Head of caudate nucleus (tissue), 42 donors: ENCODE measurements around the gene SRC.

Experiments used
- DNase-seq, 42 donors: peaks; one replicate each; pipeline versions ENCODE4 v3.0.0 to v3.0.0-alpha.2; 2020 to 2021; ENCODE audit warnings: mixed read lengths in 7 of 42
- intact Hi-C: fragments of 100-400 bp; cut with DNase I; formaldehyde crosslinking; loops from one replicate; pipeline ENCODE4 v1.15.0; 2022

Gene SRC

DNA sequence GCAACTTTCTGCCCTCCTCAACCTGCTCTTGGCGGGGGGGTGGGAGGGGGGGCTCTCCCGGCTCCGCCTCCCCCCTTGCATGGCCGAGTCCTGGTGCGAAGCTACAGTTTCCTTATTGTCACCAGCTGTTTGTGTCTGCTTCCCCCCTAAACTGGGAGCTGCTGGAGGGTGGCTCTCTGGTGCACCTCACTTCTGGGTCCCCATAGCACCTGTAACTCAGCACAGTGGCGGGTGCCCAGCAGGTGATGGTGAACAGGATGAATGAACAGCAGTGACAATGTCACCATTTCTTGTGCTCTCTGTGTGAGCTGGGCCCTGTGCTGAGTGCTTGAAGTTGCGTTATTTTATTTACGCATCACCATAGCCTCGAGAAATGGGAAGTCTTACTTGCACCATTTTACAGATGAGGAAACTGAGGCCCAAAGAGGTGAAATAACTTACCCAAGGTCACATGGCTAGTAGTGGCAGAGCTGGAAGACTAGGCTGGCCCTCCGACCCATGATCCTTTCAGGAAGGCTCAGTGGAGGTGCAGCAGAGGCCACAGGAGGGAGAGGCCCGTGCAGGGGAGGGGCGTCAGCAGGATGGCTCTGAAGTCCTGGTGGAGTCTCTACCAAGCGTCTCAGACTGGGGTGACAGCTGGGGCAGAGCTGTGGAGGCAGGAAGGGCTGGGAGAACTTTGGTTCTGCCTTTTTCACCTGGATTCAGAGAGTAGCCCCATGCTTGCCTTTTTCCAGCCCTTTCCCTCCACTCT is 41.8 kb downstream of the SRC start:
- DNase-seq: peak in 1 of 42 donors; percentile 7
- intact Hi-C loops: loop anchor here (10.0 kb wide), 1 partner anchor 193 kb away; no protein-coding TSS in a partner anchor

DNA sequence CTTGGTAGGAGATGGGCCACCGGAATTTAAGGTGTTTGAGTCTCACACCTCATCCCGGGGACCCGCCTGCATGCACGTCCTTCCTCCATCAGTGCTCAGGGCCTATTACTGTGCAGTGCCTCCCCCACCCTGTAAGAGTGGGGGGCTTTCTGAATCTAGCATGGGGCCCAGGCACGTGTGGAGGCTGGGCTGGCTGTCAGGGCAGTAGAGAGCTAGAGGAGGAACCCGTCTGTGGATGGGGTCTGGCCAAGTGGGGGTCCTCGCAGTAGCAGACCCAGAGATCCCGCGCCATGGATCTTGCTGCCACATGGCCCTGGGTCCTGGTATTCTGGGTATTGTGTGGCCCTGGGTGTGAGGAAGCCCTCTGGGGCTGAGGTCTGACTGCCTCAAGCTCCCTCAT is 42.9 kb downstream of the SRC start:
- DNase-seq: peak in 1 of 42 donors; percentile 3
- intact Hi-C loops: loop anchor here (10.0 kb wide), 1 partner anchor 194 kb away; no protein-coding TSS in a partner anchor

DNA sequence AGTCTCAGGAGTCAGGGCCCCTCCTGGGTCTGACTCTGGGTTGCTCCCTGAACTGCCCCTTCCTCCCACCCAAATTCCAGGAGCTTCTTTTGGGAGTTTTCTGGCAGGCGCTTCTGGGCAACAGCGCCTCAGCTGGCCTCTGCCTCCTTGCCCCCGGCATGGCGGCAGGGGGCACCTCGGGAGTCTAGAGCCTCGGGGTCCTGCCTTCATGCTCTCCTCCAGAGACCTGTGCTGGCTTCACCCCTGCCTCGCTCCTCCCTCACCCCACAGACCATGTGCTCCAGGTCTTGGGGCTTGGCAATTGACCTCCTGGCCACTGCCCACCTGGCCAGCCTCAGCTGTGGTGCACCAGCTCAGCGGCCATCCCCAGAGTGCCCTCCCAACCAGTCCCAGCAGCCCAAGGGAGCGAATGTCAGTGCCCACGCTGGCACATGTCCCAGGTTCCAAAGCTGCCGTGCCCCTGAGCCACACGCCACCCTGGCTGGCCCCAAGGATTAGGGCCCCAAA is 43.4 kb downstream of the SRC start:
- intact Hi-C loops: loop anchor here (10.0 kb wide), 1 partner anchor 194 kb away; no protein-coding TSS in a partner anchor
- DNase-seq: peak in 1 of 42 donors; percentile 2

DNA sequence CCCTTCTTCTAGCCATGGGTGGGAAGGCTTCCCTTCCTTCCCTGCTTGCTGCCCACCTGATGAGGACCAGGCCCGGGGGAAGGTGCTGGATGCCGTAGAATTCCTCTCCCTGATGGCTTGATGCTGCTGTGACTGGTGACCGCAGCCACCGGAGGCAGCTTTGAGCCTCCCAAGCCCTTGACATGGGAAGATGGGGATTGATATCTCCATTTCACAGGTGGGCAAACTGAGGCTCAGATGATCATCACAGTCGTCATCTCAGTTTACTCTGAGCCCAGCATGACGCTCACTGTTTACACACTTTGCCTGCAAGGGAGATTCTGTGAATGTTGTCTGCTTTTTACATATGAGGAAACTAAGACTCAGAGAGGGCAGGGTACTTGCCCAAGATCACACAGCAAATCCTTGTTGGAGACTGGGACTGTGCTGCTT is 43.9 kb downstream of the SRC start:
- intact Hi-C loops: loop anchor here (10.0 kb wide), 1 partner anchor 195 kb away; no protein-coding TSS in a partner anchor
- DNase-seq: peak in 1 of 42 donors; percentile 8

DNA sequence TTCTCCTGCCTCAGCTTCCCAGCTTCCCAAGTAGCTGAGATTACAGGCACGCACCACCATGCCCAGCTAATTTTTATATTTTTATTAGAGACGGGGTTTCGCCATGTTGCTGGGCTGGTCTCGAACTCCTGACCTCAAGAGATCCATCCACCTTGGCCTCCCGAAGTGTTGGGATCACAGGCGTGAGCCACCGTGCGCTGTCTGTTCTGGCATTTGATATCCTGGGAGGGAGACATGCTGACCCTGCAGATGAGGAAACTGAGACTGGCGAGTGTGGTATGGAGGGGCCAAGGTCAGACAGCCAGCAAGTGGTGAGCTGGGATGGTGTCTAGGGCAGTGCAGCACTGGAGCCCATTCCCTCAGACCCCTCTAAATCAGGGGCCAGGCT is 44.6 kb downstream of the SRC start:
- intact Hi-C loops: no loop called here

DNA sequence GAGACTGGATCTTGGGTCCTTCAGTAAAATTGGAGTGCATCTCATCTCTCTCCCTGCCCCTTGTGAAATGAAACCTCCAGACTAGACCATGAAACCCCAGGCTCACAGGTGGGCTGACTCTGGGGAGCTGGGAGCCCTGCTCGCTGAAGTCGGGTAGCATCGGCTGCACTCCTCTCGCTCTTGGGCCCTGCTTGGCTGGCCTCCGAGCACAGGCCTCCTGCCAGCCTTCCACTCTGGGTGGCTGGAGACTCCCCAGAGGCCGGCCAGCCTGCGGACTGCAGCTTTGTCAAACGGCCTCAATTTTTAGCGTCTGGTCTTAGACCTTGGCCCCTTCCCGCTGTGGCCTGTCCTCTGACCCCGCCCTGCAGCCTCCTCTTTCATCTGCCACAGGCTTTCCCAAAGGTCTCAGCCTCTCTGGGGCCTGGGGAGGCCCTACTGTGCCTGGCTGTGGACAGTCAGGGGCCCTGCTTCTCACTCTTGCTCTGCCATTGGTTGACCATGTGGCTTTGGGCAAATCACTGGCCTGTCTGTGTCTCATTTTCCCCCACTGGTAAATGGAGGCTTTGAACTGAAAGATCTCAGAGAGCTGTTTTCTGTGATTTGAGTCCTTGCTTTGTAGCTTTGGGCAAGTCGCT is 45.1 kb downstream of the SRC start:
- intact Hi-C loops: no loop called here
- no peak for DNase-seq

More for the DNA sequence above, 44.6 kb downstream of the SRC start:
- peak in 1 of 42 donors; percentile 7 for DNase-seq

DNA sequence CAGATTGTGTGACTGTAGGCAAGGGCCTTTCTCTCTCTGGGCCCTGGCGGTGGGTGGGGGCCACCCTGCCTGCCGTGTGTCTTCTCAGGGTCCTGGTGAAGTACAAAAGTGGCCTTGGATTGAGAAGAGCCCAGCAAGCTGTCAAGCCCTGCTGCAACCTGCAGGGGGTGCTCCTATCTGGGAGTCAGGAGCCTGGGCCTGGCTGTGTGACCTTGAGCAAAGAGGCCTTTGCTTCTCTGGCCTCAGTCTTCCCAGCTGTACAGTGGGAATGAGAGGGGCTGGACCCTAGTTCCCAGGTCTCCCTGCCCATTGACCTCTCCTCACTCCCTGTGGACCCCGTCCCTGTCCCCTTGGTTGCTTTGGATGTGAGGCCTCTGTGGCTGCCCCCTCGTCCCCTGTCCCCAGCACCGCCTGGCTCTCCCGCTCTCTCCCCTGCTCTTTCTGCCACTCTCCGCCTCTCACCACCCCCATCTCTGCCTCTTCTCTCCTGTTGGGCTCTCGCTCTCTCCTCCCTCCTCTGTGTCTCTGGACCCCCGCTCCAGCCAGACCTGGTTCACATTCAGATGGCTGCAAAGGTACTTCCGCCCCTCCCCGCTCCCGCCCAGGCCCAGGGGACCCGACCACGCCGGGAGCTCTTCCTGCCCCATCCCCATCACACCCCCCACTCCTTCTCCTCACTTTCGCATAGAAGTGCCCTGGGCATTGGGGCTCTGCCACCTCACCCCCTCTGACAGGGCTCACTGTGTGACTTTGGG is 46.7 kb downstream of the SRC start:
- no peak for DNase-seq
- intact Hi-C loops: no loop called here

DNA sequence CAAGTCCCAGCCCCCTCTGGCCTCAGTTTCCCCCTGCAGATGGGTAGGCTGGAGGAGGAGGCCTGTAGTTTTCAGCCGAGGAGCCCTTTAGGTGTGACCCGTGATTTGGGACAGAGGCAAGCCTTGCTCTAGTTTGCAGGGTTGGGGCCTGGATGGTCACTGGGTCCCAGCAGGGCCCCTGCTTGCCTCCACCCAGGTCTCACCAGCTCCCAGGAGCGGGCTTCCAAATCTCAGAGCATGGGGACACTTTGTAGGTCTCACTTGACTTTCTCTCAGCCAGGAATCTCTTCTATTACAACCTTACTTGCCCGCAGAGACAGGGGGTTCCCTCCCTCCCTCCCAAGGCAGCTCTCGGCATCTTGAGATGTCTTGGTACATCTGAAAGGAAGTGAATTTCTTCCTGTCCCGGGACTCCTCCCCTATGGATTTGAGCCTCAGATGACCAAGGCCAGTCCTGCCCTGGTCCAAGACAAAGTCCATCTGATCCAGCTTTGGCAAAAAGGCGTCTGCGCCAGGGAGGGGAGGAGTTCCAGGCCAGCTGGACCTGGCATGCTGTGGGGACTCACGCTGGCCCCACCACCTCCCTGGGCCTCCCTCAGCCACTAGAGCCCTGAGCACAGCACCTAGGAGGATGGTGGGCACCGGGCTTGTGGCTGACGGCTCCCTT is 47.4 kb downstream of the SRC start:
- no peak for DNase-seq

DNA sequence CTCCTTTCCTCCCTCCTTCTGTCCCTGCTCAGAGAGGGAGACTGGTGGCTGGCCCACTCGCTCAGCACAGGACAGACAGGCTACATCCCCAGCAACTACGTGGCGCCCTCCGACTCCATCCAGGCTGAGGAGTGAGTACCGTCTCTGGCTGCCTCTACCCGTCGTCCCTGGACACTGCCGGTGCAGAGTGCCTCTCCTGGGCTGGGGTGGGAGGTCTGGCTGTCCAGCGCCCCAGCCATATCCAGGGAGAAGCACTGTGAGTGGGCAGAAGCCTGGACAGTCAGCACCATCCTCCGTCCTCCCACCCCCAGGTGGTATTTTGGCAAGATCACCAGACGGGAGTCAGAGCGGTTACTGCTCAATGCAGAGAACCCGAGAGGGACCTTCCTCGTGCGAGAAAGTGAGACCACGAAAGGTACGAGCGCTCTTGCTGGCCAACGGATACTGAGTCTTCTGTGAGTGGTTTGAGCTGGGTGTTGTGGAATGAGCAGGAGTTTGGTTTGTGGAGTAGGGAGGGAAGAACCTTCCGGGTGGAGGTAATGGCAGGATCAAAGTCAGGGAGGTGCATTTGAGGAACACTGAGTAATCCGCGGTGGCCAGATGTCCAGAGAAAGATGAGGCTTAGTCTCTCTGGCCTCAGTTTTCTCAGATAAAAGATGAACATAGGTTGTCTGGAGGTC is 48.1 kb downstream of the SRC start:
- no peak for DNase-seq
- intact Hi-C loops: no loop called here

More for the DNA sequence above, 47.4 kb downstream of the SRC start:
- intact Hi-C loops: no loop called here

DNA sequence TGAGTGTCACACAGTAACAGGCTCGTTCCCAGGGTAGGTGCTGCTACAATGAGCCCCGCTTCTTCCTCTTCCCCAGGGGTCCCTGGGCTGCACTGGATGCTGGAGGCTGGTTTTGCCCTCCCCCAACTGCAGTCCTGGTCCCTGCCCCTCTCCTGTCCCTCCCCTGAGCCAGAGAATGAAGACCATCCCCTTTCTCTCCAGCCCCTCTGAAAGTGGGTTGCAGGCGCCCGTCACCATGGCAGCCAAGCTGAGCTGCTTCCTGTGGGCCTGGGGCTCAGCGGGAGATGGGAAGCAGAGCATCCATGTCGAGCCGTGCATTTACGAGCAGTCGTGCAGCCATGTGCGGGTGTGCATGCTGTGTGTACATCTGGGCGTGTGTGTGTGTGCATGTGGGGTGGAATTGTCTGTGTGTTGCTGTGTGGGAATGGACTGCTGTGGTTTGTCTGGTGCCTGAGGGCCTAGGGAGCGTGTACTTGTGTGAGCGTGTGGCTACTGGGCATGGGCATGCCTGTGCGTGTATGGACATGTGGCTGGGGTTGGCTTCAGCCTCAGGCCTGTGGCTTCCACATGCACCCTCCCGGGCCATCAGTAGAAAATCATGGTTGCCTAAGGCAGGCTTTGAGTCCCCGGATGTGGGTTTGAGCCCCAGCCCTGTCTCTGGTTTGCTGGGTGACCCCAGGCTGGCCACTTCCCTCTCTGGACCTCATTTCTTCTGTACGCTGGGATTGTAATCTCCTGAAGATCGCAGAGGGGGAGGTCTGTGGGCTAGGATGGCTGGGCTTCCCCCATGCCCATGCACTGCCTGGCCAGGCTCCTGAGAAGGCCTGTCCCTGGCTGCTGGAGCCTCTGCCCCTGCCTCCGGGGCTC is 48.8 kb downstream of the SRC start:
- intact Hi-C loops: no loop called here
- no peak for DNase-seq

DNA sequence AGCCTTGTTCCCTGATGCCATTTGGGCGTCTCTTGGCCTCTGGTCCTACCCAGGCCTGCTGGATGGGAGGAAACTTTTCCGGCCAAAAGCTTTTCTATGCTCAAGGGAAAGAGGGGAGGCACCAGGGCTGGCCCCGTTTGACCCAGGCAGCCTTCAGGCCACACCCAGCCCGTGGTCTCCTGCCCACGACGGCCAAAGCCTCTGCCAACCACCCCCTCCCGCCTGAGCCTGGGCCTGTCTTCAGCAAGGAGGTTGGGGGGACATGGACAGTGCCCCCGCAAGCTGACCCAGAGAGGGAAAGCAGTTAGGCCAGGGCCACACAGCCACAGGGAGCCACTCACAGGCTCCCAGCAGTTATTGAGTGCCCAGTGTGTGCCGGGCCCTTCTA is 49.5 kb downstream of the SRC start:
- intact Hi-C loops: no loop called here

DNA sequence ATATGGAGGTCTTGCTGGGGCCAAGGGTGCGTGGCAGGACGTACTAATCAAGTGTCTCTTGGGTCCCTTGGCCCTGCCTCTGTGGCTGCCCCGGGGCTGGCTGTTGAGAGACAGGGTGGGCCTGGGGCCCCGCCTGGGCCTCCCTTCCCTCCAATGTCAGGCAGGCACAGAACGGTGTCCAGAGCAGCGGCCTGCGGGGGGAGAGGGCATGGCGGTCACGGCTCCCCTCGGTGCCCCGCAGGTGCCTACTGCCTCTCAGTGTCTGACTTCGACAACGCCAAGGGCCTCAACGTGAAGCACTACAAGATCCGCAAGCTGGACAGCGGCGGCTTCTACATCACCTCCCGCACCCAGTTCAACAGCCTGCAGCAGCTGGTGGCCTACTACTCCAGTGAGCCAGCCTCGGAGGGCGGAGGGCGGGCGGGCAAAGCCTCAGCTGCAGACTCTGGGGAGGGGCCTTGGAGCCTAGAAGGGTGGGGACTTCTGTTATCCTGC is 50.0 kb downstream of the SRC start:
- intact Hi-C loops: no loop called here
- no peak for DNase-seq

More for the DNA sequence above, 49.5 kb downstream of the SRC start:
- no peak for DNase-seq

DNA sequence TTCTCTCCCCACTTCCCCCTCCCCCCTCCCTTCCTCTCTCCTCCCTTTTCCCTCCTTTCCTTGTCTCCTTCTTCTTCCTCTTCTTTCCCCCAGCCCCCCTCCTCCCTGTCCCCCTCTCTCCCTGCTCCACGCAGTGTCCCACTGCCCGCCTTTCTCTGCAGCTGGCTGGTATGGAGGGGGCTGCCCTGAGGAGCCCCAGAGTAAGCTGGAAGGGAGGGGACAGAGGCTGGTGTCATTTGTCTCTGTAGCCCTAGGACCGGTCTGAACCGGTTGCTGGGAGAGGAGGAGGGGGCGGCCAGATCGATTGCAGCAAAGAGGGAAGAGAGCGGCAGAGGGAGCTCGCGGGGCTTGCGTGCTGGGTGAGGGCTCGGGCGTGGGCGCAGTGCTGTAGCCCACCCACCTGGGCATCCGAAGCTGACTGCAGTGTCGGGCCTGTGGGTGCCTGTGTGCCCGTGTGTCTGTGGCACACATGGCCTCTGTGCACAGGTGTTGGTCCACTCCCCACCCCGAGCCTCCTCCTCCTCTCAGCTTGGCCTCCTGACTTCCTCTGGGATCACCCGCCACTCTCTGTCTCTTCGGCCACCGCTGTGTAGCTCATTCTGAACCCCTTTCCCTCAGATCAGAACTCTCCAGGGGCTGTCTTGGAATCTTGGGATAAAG is 50.6 kb downstream of the SRC start:
- intact Hi-C loops: no loop called here
- peak in 1 of 42 donors; percentile 50 for DNase-seq

DNA sequence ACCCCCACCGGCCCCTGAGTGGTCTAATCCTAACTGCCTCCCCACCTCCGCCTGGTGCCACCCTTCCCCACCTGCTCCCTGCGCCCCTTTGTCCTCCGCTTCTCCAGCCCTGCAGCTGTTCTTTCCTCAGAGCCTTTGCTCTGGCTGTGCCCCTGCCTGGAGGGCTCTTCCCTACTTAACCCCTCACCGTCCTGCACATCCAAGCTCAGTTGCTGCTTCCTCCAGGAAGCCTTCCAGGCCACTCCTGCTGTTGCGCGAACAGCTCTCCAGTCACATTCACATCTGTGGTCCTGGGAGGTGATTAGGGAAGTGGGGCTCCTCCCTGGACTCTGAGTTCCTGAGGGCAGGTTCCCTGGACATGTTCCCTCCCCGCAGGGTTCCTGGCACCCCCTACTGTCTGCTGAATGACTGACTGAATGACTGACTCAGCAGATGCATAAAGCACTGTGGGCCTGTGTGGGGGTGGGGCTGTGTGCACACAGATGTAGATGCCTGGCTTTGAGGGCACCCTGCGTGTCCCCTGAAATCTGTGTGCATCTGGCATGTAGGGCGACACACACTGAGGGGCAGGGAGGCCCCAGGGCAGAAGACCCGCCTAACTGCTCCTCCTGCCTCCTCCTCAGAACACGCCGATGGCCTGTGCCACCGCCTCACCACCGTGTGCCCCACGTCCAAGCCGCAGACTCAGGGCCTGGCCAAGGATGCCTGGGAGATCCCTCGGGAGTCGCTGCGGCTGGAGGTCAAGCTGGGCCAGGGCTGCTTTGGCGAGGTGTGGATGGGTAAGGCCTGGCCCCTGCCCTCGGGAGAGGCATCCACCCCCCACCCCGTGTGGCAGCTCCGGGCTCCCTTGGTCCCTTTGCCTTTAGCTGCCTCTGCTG is 51.4 kb downstream of the SRC start:
- no peak for DNase-seq
- intact Hi-C loops: no loop called here

DNA sequence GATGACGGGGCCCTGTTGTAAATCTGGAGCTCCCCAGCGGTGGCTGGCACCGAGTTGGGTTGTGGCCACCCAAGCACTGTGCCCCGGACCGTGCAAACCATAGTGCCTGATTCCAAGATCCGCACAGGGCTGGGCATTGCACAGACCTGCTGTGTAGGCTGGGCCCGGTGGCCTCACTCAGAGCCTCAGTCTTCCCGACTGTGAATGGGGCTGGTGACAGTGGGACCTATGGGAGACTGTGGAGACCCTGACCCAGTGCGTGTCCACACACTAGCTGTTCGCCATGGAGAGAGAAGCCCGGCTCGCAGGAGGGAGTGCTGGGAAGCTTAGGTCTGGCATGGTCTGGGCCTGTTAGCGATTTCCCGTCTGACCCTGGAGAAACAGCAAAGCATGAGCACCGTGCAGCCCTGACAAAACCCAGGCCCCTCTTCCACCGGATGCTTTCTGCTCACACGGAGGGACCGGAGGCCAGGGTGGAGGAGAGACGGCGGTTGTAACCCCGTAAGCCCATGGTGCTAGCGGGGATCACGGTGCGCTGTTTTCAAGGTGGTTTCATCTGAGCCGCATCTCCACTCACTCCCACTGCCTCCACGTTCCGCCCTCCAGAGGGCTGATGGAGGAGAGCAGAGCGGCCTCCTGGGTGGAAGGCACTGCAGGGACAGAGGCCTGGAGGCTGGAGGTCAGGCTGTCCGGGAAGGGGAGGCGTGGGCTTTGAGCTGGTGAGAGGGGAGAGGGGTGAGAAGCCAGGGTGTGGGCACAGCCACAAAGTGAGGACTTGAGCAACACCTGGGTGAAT is 52.2 kb downstream of the SRC start:
- intact Hi-C loops: no loop called here
- no peak for DNase-seq
